ENCODE results near the gene ADK. TPM values are rescaled to one million over a fixed set of nuclear protein-coding genes. Genes with fewer than 3 reads are reported as not detected.
"Not testable (repeated sequence)": the region's sequence is repeated elsewhere in the genome, so short reads cannot be mapped to it uniquely, and the experiment has no call there.

Gene ADK
- total RNA-seq, 1 donor from 2014 or later = 26.2 TPM

DNA sequence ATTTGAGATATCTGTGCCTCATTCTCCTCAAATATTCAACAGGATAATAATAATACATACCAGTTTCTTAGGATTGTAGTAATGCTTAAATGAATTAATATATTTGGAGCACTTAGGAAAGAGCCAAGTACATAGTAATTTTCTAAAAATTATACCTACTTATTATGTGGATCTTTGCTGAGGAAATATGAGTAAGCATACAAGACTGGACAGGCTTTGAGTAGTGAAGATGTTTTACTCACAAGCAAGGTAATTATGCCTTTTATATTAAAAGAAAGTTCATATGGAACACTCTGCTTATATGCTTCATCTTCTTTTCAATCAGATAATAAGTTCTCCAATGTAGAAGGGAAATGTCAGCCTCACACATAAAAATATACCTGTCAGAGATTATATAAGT, 337.9 kb downstream of the ADK start:
- no peaks in the 10 kb centered on the region for H3K4me1 Mint-ChIP-seq
- TF ChIP-seq CTCF (IDR thresholded peaks at IDR 0.05; ENCODE audit: unreplicated experiment) = no peak
- H3K27ac Mint-ChIP-seq = no peak overlapping the region

DNA sequence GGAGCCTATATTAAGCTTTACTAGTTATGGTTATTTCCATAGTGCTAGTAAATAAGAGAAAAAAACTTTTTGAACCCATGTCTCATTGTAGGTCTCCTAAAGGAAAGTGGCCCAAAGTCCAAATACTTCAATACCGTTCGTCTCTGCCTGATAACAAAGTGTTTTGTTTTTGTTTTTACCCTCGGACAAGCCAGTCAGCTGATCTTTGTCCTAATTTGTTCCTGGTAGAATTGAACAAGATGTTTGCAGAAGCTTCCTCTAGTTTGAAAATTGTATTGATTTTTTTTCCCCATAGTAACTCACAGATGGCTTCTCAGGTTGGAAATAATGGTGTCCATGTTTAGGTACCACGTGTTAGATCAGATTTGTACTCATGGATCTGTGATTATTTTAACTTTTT, 339.5 kb downstream of the ADK start:
- Mint-ChIP-seq H3K4me3 (no peak overlapping the region), H3K27me3 (ENCODE audit: low read depth) (no peaks in the 10 kb centered on the region), H3K27ac (no peak overlapping the region), H3K9me3 (no peaks in the 10 kb centered on the region), H3K4me1 (no peaks in the 10 kb centered on the region), H3K36me3 (no peaks in the 10 kb centered on the region)
- no peak for DNase-seq (ENCODE audit: low spot score in 2 of 2, unreplicated experiment in 2 of 2)
- no peak for TF ChIP-seq CTCF (IDR thresholded peaks at IDR 0.05; ENCODE audit: unreplicated experiment)

More for the DNA sequence above, 337.9 kb downstream of the ADK start:
- Mint-ChIP-seq H3K36me3 (no peaks in the 10 kb centered on the region), H3K27me3 (ENCODE audit: low read depth) (no peaks in the 10 kb centered on the region), H3K4me3 (no peak overlapping the region), H3K9me3 (peaks cover 1% of the 10 kb centered on the region)
- DNase-seq (ENCODE audit: low spot score in 2 of 2, unreplicated experiment in 2 of 2) = no peak

DNA sequence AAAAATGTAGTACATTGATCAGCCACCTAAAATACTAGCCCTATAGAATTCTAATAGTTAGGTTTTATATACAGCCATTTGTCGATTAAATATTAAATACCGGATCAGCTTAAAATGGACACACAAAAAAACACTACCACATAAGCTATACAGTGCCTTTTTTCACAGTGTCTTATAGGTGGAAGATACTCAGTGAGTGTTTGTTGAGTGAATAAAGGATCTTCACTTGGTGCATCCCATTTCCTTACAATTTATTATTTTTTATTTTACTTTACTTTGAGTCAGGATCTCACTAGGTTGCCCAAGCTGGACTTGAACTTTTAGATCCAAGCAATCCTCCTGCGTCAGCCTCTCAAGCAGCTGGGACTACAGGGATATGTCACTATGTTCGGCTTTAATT, 340.0 kb downstream of the ADK start:
- H3K36me3 Mint-ChIP-seq = peaks cover 2% of the 10 kb centered on the region
- no peak overlapping the region for H3K4me3 Mint-ChIP-seq
- DNase-seq (ENCODE audit: low spot score in 2 of 2, unreplicated experiment in 2 of 2) = no peak
- no peaks in the 10 kb centered on the region for H3K27me3 Mint-ChIP-seq (ENCODE audit: low read depth)
- TF ChIP-seq CTCF (IDR thresholded peaks at IDR 0.05; ENCODE audit: unreplicated experiment) = no peak
- H3K27ac Mint-ChIP-seq = no peak overlapping the region
- no peaks in the 10 kb centered on the region for H3K4me1 Mint-ChIP-seq
- no peaks in the 10 kb centered on the region for H3K9me3 Mint-ChIP-seq

- not testable (repeated sequence) for DNase-seq (ENCODE audit: low spot score in 2 of 2, unreplicated experiment in 2 of 2); H3K27ac Mint-ChIP-seq; H3K4me3 Mint-ChIP-seq; H3K36me3 Mint-ChIP-seq; H3K27me3 Mint-ChIP-seq (ENCODE audit: low read depth)
- Mint-ChIP-seq H3K4me1 (peaks cover 15% of the 10 kb centered on the region), H3K9me3 (peaks cover 14% of the 10 kb centered on the region)
Measured at GRCh38 chr10:74496276-74496675, 345.3 kb downstream of the ADK start.

GRCh38 chr10:74498664-74499063, 347.6 kb downstream of the ADK start:
- H3K27me3 Mint-ChIP-seq (ENCODE audit: low read depth); DNase-seq (ENCODE audit: low spot score in 2 of 2, unreplicated experiment in 2 of 2); H3K27ac Mint-ChIP-seq; H3K4me3 Mint-ChIP-seq; H3K36me3 Mint-ChIP-seq: not testable (repeated sequence)
- Mint-ChIP-seq H3K4me1 (peaks cover 28% of the 10 kb centered on the region), H3K9me3 (peaks cover 14% of the 10 kb centered on the region)

GRCh38 chr10:74500026-74500704, 349.1 kb downstream of the ADK start:
- peaks cover 8% of the 10 kb centered on the region for H3K36me3 Mint-ChIP-seq
- H3K4me1 Mint-ChIP-seq = peaks cover 30% of the 10 kb centered on the region
- TF ChIP-seq CTCF (IDR thresholded peaks at IDR 0.05; ENCODE audit: unreplicated experiment) = no peak
- peaks cover 20% of the 10 kb centered on the region for H3K9me3 Mint-ChIP-seq
- no peak overlapping the region for H3K27ac Mint-ChIP-seq
- DNase-seq (ENCODE audit: low spot score in 2 of 2, unreplicated experiment in 2 of 2) = no peak
- no peak overlapping the region for H3K4me3 Mint-ChIP-seq
- H3K27me3 Mint-ChIP-seq (ENCODE audit: low read depth) = no peaks in the 10 kb centered on the region

DNA sequence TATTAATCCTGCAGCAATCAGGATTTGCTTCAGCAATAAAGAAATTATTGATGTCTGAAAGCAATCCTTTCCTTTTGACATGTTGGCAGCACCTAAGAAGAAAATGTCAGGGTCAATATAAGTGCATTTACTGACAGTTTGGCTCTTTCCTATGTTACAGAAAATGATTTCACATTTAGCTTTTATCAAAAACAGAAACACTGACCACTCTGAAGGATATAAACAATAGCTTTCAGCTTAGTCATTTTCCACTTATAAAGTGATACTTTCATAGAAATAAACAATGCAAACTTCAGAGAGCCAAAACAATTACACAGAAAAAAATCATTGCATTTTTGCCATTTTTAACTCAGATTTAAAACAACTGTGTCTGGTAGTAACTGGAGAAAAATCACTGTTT, 349.8 kb downstream of the ADK start:
- no peak for DNase-seq (ENCODE audit: low spot score in 2 of 2, unreplicated experiment in 2 of 2)
- no peak overlapping the region for H3K27ac Mint-ChIP-seq
- peaks cover 26% of the 10 kb centered on the region for H3K9me3 Mint-ChIP-seq
- peaks cover 30% of the 10 kb centered on the region for H3K4me1 Mint-ChIP-seq
- H3K36me3 Mint-ChIP-seq = peaks cover 13% of the 10 kb centered on the region
- no peak for TF ChIP-seq CTCF (IDR thresholded peaks at IDR 0.05; ENCODE audit: unreplicated experiment)
- no peak overlapping the region for H3K4me3 Mint-ChIP-seq
- no peaks in the 10 kb centered on the region for H3K27me3 Mint-ChIP-seq (ENCODE audit: low read depth)

Measured in mesothelial cell of epicardium (in vitro differentiated cells).